Colonic mucosa (tissue), 4 donors: ENCODE measurements around the gene EYS. TPM values are rescaled to one million over a fixed set of nuclear protein-coding genes. Genes with fewer than 3 reads are reported as not detected.

ENCODE experiments used
- DNase-seq: peaks from one replicate; pipeline ENCODE4 v3.0.0-alpha.2; 2020
- H3K27ac ChIP-seq: fragments of 200-600 bp; one replicate; pipeline ENCODE4 v1.8.0; 2021
- H3K27me3 ChIP-seq: fragments of 200-600 bp; one replicate; pipeline ENCODE4 v1.8.0; 2021
- H3K36me3 ChIP-seq: fragments of 200-600 bp; one replicate; pipeline ENCODE4 v1.8.0; 2021
- H3K4me1 ChIP-seq: fragments of 200-600 bp; one replicate; pipeline ENCODE4 v1.8.0; 2021; ENCODE audit warnings: mild to moderate bottlenecking
- H3K4me3 ChIP-seq: fragments of 200-600 bp; one replicate; pipeline ENCODE4 v1.8.0; 2021
- H3K9ac ChIP-seq, 2 donors: one replicate each; pipeline ENCODE4 v1.7.0; 2013; ENCODE audit warnings: control low read depth in 2 of 2, low read depth in 2 of 2, low read length in 2 of 2
- H3K9me3 ChIP-seq: fragments of 200-600 bp; one replicate; pipeline ENCODE4 v1.8.0; 2021
- CTCF ChIP-seq: fragments of 200-600 bp; IDR thresholded peaks from one replicate; pipeline ENCODE4 v1.8.0; 2022; ENCODE audit warnings: antibody characterized with exemption, mild to moderate bottlenecking
- intact Hi-C: fragments of 100-400 bp; cut with DNase I; formaldehyde crosslinking; loops from one replicate; pipeline ENCODE4 v1.14.1; 2022
- total RNA-seq, 2 donors: library from RNA; stranded (reverse); fragmentation: NEBNext Ultra II Directional in 1 of 2; extraction: Animal tissue kit (Norgen Biotek cat#: 25700) in 1 of 2; gene quantifications; one replicate each; pipeline ENCODE4 v1.2.1, GENCODE V29; 2021
- donor health status: healthy.
- donor health status: DM: no; HTN: no; CAD: no.
- donor health status: DM: no; HTN: no; CAD: no.

EYS gene
- total RNA-seq, 2 donors from 2014 or later: 0.64 to 0.82 TPM

- DNase-seq: no peak
- H3K36me3 ChIP-seq: no peaks in the 10 kb centered on the region
- no peak for TF ChIP-seq CTCF
- intact Hi-C loops: loop anchor here (5.0 kb wide), 2 partner anchors 88 to 322 kb away; no protein-coding TSS in a partner anchor
- no peak overlapping the region for H3K4me3 ChIP-seq
- no peak overlapping the region for H3K9ac ChIP-seq
- no peak overlapping the region for H3K27ac ChIP-seq
- no peaks in the 10 kb centered on the region for H3K9me3 ChIP-seq
- no peaks in the 10 kb centered on the region for H3K27me3 ChIP-seq
- no peaks in the 10 kb centered on the region for H3K4me1 ChIP-seq
Measured at GRCh38 chr6:64010010-64010409, 1697.0 kb downstream of the EYS start.

DNA sequence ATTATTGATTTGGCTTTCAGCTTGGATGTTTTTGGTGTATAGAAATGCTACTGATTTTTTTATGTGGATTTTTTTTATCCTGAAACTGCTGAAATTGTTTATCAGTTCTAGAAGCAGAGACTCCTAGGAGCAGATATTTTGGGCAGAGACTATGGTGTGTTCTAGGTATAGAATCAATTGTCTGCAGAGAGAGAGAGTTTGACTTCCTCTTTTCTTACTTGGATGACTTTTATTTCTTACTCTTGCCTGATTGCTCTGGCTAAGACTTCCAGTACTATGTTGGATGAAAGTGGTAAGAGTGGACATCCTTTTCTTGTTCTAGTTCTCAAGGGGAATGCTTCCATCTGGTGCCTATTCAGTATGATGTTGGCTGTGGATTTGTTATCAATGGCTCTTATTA, 1700.8 kb downstream of the EYS start:
- H3K4me3 ChIP-seq: no peak overlapping the region
- no peaks in the 10 kb centered on the region for H3K27me3 ChIP-seq
- no peaks in the 10 kb centered on the region for H3K36me3 ChIP-seq
- no peaks in the 10 kb centered on the region for H3K4me1 ChIP-seq
- intact Hi-C loops: no loop called here
- no peak for DNase-seq
- no peaks in the 10 kb centered on the region for H3K9me3 ChIP-seq
- H3K9ac ChIP-seq: no peak overlapping the region
- no peak for TF ChIP-seq CTCF
- no peak overlapping the region for H3K27ac ChIP-seq

GRCh38 chr6:64000818-64001491, 1706.1 kb downstream of the EYS start:
- no peaks in the 10 kb centered on the region for H3K36me3 ChIP-seq
- intact Hi-C loops: no loop called here
- H3K9me3 ChIP-seq: no peaks in the 10 kb centered on the region
- H3K4me1 ChIP-seq: no peaks in the 10 kb centered on the region
- DNase-seq: no peak
- H3K9ac ChIP-seq: no peak overlapping the region
- H3K27ac ChIP-seq: no peak overlapping the region
- TF ChIP-seq CTCF: no peak
- no peaks in the 10 kb centered on the region for H3K27me3 ChIP-seq
- no peak overlapping the region for H3K4me3 ChIP-seq

GRCh38 chr6:63999613-64000012, 1707.4 kb downstream of the EYS start:
- Histone ChIP-seq H3K36me3 (no peaks in the 10 kb centered on the region), H3K9me3 (no peaks in the 10 kb centered on the region), H3K27me3 (no peaks in the 10 kb centered on the region), H3K4me1 (no peaks in the 10 kb centered on the region), H3K27ac (no peak overlapping the region), H3K4me3 (no peak overlapping the region), H3K9ac (no peak overlapping the region)
- TF ChIP-seq CTCF: no peak
- no peak for DNase-seq
- intact Hi-C loops: no loop called here

DNA sequence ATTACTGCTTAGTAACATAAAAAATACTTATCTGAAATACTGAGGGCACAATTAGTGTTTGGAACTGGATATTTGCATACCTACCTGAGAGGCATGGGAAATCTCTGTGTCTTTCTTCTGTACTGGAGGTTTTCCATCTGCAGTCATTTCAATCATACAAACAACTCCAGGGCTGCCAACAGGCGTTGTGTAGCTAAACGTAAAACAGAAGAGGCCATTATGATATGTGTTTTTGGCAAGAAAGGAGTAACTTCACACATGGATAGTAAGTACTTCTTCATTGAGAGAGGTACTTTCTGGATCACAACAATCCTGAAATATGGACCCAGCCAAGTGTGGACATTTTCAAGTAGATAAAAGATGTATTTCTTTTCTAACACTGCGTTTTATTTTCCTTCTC, 1708.0 kb downstream of the EYS start:
- H3K9ac ChIP-seq: no peak overlapping the region
- H3K27ac ChIP-seq: no peak overlapping the region
- TF ChIP-seq CTCF: no peak
- no peaks in the 10 kb centered on the region for H3K9me3 ChIP-seq
- H3K4me1 ChIP-seq: no peaks in the 10 kb centered on the region
- intact Hi-C loops: no loop called here
- DNase-seq: no peak
- no peaks in the 10 kb centered on the region for H3K36me3 ChIP-seq
- no peak overlapping the region for H3K4me3 ChIP-seq
- H3K27me3 ChIP-seq: no peaks in the 10 kb centered on the region
